RKO (cell line): ENCODE data around the gene ZNF473.
"Not testable (repeated sequence)": the region's sequence is repeated elsewhere in the genome, so short reads cannot be mapped to it uniquely, and the experiment has no call there.

ENCODE experiments used
- DNase-seq: peaks from one replicate; pipeline ENCODE4 v3.0.0-alpha.2; 2016; ENCODE audit warnings: low spot score

ZNF473 gene

DNA sequence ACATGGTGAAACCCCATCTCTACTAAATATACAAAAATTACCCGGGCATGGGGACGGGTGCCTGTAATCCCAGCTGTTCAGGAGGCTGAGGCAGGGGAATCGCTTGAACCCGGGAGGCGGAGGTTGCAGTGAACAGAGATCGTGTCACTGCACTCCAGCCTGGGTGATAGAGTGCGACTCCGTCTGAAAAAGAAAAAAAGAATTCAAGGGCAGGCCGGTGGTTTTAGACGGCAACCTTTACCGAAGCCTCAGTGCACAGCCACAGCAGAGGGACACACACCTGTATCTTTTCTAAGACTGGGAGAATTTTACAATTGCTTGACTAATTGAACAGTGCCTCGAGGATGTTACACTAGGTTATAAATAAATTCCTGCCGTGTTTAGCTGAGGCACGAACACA is 73.9 kb downstream of the ZNF473 start:
- not testable (repeated sequence) for DNase-seq

DNA sequence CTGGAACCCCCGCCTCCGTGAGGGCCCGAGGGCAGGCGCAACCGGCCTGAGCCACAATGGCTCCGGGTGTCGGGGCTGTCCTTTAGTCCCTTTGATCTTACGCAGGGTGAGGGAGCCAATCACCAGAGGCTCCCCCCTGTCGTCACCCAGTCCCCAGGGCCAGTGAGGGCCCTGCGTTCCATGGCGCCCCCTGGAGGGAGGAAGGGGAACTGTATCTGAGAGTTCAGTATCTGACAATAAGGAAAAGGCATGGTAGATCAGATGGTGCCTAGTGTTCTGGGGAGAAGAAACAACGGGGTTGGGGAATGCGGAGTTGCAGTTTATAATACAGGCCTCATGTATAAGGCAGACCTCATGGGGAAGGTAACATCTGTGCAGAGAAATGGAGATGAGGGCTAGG is 75.1 kb downstream of the ZNF473 start:
- DNase-seq: not testable (repeated sequence)
